Glomerular visceral epithelial cell (primary cell): ENCODE results near the gene TAF3.

Experiments used
- DNase-seq: peaks from one replicate; pipeline ENCODE4 v3.0.0-alpha.2; 2016; ENCODE audit errors: extremely low spot score

TAF3 gene

DNA sequence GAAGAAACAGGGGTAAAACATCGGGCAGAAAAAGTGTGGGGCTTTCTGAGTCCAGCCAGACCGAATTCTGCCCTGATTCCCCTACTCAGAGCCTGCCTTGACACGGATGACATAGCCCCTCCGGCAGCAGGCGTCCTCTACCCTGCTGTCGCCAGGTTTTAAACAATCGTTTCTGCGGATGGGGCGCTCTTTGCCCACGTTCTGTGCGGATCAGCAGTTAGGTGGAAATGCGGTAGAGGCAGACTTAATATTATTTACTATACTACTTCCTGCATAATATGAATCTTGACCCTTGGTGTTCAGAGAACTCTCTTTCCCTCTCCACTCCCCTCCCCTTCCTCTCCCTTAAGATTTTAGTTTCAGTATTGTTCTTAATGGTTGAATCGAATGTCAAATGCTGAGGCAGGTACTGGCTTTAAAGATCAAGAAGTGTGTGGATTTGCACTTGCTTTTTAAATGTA is 238.6 kb downstream of the TAF3 start:
- DNase-seq: no peak

DNA sequence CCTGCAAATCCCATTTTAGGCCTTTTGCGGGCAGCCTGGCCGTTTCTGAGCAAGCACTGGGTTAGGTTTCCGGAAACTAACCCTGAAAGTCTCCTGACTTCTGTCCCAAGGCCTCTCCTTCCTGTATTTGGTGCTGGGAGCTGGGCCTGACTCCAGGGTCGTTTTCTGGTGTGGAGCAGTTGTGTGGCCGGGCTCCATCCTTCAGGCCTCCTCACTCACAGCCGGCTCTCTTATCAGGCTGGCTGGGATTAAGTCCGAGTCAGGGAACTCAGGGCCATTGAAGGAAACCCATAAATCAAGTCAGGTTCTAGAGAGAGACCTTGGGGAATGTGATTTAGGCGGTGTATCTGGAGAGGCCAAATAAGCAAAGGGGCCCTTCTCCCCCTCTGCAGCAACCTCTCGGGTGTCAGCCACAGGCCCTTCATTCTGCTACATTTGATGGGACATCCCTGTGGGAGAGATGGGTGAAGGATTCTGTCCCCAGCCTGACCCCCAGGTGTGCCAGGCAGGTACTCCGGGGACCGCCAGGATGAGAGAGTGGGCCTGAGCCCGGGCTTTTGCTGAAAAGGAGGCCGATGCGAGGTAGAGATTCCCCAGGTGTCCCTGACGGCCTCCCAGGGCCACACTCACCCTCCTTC is 239.4 kb downstream of the TAF3 start:
- DNase-seq: no peak

DNA sequence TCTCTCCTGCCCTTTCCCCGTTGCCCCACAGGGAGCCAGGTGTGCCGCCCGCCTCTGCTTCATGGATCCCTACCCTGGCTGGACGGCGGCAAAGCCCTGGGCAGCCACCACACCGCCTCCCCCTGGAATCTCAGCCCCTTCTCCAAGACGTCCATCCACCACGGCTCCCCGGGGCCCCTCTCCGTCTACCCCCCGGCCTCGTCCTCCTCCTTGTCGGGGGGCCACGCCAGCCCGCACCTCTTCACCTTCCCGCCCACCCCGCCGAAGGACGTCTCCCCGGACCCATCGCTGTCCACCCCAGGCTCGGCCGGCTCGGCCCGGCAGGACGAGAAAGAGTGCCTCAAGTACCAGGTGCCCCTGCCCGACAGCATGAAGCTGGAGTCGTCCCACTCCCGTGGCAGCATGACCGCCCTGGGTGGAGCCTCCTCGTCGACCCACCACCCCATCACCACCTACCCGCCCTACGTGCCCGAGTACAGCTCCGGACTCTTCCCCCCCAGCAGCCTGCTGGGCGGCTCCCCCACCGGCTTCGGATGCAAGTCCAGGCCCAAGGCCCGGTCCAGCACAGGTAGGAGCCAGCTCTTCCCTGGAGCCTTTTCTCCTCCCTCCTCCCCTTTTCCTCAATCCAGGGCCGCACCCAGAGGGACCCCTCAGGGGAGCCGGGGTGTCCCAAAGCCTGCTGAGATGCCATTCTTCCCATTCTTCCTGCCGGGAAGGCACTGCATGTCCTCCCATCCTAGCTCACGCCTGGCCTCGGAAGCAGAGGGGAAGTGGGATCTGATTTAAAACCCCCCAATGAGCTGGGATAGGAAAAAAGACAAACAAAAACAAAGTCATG is 240.2 kb downstream of the TAF3 start:
- DNase-seq: no peak

DNA sequence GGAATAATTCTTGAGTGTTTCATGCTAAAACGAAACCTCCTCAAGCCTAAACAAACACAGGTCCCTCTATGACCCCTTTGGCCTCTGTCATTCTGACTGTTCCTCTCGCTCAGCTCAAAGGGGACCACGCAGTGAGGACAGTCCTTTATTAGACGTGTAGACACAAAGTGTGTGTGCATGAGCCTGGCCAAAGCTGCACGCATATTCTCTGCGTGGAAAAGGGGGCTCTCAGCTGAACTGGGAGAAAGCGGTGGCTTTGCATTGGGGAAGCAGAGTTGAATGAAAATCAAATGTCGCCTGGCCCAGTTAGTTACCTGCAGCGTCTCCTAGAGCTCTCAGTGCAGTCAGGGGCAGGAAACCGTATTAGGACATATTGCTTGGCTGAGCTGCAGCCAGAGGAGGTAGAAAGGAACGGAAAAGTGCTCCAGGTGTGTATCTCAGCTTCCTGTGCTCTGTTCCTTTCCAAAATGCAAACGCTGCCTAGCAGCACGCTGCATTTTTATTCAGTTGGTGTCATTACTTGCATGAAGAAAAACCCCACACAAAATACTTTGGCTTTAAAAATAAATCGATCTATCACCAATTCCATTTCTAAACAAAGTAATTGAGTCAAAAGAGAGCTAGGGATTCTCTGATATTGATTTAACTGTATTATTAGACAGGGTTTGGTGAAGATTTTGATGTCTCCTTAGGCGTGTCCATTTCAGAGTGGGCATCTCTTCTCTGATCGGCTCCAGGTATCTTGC is 241.1 kb downstream of the TAF3 start:
- no peak for DNase-seq

DNA sequence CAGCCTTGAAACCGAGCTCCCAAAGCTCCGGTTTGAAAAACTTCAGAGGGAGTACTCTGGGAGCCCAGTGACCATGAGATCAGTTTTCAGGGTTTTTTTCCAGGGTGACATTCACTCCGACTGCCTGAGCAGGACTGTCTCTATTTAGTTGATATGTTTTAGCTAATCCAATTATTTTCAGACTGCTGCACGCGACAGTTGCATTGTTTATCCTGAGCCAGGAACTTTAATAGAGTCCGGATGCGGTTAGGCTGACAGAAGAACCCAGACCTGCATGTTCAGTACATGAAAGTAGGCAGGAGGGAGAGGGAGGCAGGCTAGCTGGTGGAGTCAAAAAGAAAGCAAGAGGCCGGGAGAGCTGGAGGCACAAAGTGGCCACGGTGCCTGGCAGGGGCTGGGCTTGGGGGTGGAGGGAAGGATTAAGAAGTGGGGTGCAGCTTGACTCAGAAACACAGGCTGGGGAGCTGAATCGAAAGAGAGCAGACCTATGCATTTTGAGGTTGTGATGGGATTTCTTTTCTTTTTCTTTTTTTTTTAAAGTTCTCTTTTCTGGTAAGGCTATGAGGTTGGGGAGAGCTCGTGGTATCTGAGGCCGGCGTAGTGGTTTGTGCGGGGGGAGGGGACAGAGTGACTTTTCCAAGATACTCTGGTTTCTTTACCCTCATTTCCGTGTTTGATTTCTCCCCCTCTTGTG is 241.9 kb downstream of the TAF3 start:
- DNase-seq: peak; percentile 31

DNA sequence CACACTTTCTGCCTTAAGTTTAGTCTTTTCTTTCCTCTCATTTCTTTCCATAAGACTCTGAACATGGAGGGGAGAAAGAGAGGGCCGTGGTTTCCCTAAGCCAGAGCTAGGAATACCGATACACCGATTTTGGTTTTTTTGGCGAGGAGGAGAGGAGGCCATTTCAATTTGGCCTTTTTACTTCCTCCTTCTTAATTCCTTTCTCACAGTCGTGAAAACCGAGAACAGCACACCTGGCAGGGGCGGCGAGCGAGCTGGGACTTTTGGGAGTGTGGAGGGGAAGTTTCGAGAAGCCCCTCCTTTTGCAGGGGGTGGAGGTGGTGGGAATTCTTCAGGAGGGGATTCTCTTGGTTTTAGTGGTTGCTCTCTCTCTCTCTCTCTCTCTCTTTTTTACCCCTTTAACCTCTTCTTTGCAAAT is 242.4 kb downstream of the TAF3 start:
- no peak for DNase-seq

DNA sequence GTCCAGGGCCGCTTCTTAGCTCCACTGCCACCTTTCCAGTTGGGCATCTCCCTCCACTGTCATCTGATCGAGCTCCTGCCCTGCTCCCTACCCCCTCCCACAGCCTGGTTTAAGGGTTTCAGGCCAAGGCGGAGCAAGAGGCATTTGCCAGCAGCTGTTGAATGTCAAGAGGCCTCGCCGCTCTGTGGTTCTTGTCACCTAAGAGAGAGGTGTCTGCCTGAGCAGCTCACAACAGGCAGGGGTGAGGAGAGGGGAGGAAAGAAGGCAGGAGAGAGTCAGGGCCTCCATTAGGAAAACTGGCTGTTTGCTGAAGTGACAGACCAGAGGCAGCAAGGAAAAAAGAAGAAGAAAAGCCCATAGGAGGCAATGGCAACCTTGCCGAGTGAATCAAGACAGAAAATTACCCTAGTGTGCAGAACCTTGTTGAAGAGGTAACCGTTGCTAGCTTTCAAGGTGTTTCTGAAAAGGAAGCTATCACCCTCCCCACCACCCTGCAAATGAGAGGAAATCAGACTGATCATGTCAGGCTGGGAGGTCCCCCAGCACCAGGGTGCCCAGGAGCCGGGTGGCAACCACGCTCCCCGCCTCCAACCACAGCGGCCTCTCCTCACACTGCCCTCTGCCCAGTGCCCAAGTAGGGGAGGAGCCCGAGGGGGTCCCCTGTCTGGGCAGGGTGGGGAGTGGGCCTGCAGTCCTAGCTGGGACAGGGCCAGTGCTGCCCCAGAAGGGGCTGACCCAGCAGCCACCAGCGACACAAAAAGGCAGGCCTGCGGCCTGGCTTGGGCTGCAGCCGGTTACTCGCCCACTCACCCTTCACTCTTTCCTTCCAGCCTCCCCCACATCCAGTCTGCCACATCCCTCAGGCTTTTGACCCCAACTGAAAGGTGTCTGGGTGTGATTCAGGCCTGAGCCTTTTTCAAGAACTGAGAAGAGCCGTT is 243.2 kb downstream of the TAF3 start:
- no peak for DNase-seq

DNA sequence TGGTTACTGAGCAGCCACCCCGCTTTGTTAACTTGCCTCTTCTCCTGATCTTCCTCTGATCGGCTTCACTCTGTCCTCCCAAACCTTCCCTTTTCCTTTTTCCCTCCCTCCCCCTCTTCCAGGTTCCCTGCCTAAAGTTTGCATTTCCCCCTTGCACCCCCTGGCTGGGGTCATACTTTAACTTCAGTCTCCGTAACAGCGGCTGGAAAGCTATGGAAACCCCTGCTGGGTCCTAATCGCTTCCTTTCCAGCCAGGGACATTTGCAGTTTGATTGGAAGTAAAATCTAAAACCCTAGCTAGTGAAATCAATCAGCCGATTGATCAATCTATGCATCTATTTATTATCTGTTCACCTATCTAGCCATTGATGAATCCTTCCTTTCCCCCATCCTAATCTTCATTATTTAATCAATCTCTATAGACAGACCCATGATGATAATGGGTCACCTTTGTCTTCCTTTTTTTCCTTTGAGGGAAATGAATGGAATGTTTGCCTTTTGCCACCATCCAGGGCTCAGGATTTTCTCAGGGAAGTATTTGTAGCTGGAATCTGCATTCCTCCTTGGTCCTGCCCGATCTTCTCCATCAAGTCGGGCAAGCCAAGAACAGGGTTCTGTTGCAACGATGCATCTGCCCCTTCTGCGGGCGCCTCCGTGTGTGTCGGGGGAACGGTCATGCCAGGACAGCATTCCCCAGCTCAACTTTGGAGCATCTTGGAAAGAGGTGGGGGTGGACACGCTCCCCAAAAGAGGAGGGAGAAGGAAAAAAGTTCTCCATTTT is 245.0 kb downstream of the TAF3 start:
- no peak for DNase-seq

DNA sequence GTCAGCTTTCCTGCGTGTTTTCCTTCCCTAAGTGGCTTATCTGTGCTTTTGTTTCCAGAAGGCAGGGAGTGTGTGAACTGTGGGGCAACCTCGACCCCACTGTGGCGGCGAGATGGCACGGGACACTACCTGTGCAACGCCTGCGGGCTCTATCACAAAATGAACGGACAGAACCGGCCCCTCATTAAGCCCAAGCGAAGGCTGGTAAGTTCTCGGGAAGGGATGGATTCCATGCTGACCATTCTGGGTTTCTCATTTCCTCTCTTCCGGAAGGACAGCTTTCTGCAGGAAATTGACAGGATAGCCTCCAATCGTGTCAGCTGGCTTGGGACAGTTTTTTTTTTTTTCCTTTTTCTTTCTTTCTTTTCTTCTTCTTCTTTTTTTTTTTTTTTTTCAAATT is 245.6 kb downstream of the TAF3 start:
- DNase-seq: no peak

DNA sequence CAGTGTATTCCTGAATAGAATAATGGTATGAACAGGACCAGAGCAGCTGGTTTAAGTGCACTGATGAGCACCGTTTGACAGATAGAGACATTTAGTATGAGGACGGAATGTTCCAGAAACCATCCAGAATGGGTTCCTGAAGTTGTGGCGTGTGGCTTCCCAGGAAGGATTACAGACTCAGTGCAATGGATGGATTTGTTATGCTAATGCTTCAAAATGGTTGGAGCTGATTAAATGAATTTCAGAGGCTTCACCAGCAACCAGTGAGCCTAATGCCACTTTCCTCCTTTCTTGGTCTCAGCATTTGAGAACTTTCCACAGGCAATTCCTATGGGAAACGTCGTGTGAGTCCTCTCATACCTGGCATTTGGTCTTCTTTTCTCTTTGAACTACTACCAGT is 246.1 kb downstream of the TAF3 start:
- no peak for DNase-seq

DNA sequence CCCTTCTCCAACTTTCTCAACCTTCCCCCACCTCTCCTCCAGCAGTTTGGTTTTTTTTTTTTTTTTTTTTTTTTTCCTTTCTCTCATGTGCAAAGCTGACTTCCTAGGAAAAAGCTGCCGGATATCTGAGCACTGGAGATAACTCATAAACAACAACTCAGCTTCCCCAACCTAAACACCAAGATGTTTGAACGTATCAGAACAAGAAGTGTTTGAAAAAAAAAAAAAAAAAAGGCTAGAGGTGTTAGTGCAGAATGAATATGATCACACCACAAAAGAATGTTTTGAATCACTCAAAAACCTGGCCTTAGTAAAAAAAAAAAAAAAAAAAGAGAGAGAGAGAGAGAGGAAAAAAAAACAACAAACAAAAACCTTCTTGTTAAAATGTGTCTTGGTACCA is 247.3 kb downstream of the TAF3 start:
- DNase-seq: no peak

DNA sequence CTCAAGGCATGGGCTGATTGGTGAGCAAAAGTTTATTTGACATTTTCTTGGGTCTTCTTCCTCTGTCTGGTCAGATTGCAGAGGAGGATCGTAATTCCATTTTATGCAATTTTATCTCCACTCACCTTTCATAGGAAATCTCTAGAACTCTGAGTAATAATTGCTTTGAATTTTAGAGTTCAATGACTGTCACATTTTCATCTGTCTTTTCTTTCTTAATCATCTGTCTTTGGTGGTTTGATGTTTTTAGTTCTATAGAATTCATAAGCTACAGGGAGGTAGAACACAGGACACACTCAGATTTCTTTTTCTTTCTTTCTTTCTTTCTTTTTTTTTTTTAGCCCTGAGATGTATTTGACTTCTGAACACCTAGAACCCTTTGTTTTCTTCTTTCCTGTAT is 247.8 kb downstream of the TAF3 start:
- no peak for DNase-seq
